Right ventricle myocardium inferior (tissue), 1 donor: ENCODE results near the gene EIF1AD. TPM values are rescaled to one million over a fixed set of nuclear protein-coding genes. Genes with fewer than 3 reads are reported as not detected.
A peak's percentile ranks its signal among the peaks of the same experiment; 100 is the strongest.

ENCODE experiments used
- ATAC-seq: fragments of 200-7000 bp; cut with Tn5 transposase; one replicate; pipeline ENCODE4 v1.9.1; 2020; ENCODE audit warnings: mild to moderate bottlenecking, moderate library complexity
- DNase-seq: peaks from one replicate; pipeline ENCODE4 v3.0.0; 2021; ENCODE audit errors: missing footprints
- intact Hi-C: fragments of 100-400 bp; cut with DNase I; formaldehyde crosslinking; loops from one replicate; pipeline ENCODE4 v1.11.0; 2022
- total RNA-seq: library from RNA; stranded (reverse); fragmentation: NEBNext Ultra II Directional; extraction: Animal tissue kit (Norgen Biotek cat#: 25700); gene quantifications from one replicate; pipeline ENCODE4 v1.2.1, GENCODE V29; 2021
- donor health status: DM: no; HTN: yes; CAD: no; lungs with severe emphysema.

The EIF1AD gene
- total RNA-seq, 1 donor from 2014 or later: 18.0 TPM

GRCh38 chr11:66008095-66008467 is 6.1 kb upstream of the EIF1AD start:
- DNase-seq: no peak
- intact Hi-C loops: no loop called here
- no peak for ATAC-seq

GRCh38 chr11:66007201-66007634 is 5.3 kb upstream of the EIF1AD start:
- intact Hi-C loops: no loop called here
- ATAC-seq (no peak), DNase-seq (no peak)

- intact Hi-C loops: no loop called here
- DNase-seq: no peak
- no peak for ATAC-seq
These were observed 4.9 kb upstream of the EIF1AD start for GRCh38 chr11:66006891-66007176.

- ATAC-seq (no peak), DNase-seq (peak; percentile 55)
- intact Hi-C loops: no loop called here
These were observed 4.4 kb upstream of the EIF1AD start for GRCh38 chr11:66006134-66006890.

- no peak for ATAC-seq
These were observed 2.2 kb upstream of the EIF1AD start for GRCh38 chr11:66004186-66004585.

GRCh38 chr11:66003291-66003690 is 1.3 kb upstream of the EIF1AD start:
- DNase-seq: no peak
- intact Hi-C loops: no loop called here
- ATAC-seq: no peak

More at GRCh38 chr11:66004186-66004585, 2.2 kb upstream of the EIF1AD start:
- DNase-seq: no peak
- intact Hi-C loops: no loop called here

- ATAC-seq: peak; percentile 84
- no peak for DNase-seq
- intact Hi-C loops: loop anchor here (1.0 kb wide), 1 partner anchor 41 kb away; the partner anchor contains the start of gene SART1
These were observed 780 bp upstream of the EIF1AD start for GRCh38 chr11:66002648-66003225.

- intact Hi-C loops: no loop called here
- no peak for ATAC-seq
- DNase-seq: no peak
These were observed 4.7 kb downstream of the EIF1AD start for GRCh38 chr11:65997286-65997685.

- no peak for ATAC-seq
- intact Hi-C loops: no loop called here
- DNase-seq: no peak
These were observed 9.9 kb downstream of the EIF1AD start for GRCh38 chr11:65992056-65992455.

- ATAC-seq (peak; percentile 99), DNase-seq (peak; percentile 81)
- intact Hi-C loops: loop anchor here (1.0 to 2.0 kb wide), 4 partner anchors 105 to 276 kb away; partner anchors contain the start of genes AP5B1 and KAT5
These were observed 13.0 kb downstream of the EIF1AD start for GRCh38 chr11:65988791-65989592.

- intact Hi-C loops: no loop called here
- no peak for DNase-seq
- no peak for ATAC-seq
These were observed 14.6 kb downstream of the EIF1AD start for GRCh38 chr11:65987336-65987735.

GRCh38 chr11:65983589-65983987 is 18.4 kb downstream of the EIF1AD start:
- intact Hi-C loops: no loop called here
- ATAC-seq: no peak
- DNase-seq: no peak

GRCh38 chr11:65982824-65983588 is 19.0 kb downstream of the EIF1AD start:
- DNase-seq (no peak), ATAC-seq (no peak)
- intact Hi-C loops: no loop called here

GRCh38 chr11:65981972-65982823 is 19.8 kb downstream of the EIF1AD start:
- no peak for DNase-seq
- peak; percentile 10 for ATAC-seq
- intact Hi-C loops: no loop called here

- DNase-seq (no peak), ATAC-seq (no peak)
- intact Hi-C loops: no loop called here
These were observed 20.7 kb downstream of the EIF1AD start for GRCh38 chr11:65981101-65981740.

- intact Hi-C loops: no loop called here
These were observed 22.6 kb downstream of the EIF1AD start for GRCh38 chr11:65979261-65979759.

GRCh38 chr11:65978391-65979238 is 23.3 kb downstream of the EIF1AD start:
- ATAC-seq: no peak
- intact Hi-C loops: no loop called here

More at GRCh38 chr11:65979261-65979759, 22.6 kb downstream of the EIF1AD start:
- no peak for ATAC-seq
- no peak for DNase-seq

More at GRCh38 chr11:65978391-65979238, 23.3 kb downstream of the EIF1AD start:
- DNase-seq: no peak
